Uterus (tissue), 4 donors: ENCODE data around the gene CDCA4. TPM values are rescaled to one million over a fixed set of nuclear protein-coding genes. Genes with fewer than 3 reads are reported as not detected.
A peak's percentile ranks its signal among the peaks of the same experiment; 100 is the strongest.
"Not testable (repeated sequence)": the region's sequence is repeated elsewhere in the genome, so short reads cannot be mapped to it uniquely, and the experiment has no call there.

Experiments
- DNase-seq, 2 donors: peaks; one replicate each; pipeline ENCODE4 v3.0.0-alpha.2; 2019 to 2020
- H3K27ac ChIP-seq, 2 donors: fragments of 200-600 bp; sonication (generic); 1 replicate in 1 of 2; 2 replicates in 1 of 2; pipeline ENCODE4 v1.5.1; 2016 to 2018
- H3K27me3 ChIP-seq, 2 donors: fragments of 200-600 bp; sonication (generic); one replicate each; pipeline ENCODE4 v1.5.1; 2018 to 2019; ENCODE audit warnings: control low read depth in 1 of 2
- H3K36me3 ChIP-seq, 2 donors: fragments of 200-600 bp; sonication (generic); one replicate each; pipeline ENCODE4 v1.5.1; 2019; ENCODE audit warnings: control low read depth in 1 of 2
- H3K4me1 ChIP-seq, 2 donors: fragments of 200-600 bp; sonication (generic); one replicate each; pipeline ENCODE4 v1.5.1; 2018 to 2019; ENCODE audit warnings: control low read depth in 1 of 2
- H3K4me3 ChIP-seq, 2 donors: fragments of 200-600 bp; sonication (generic); 1 replicate in 1 of 2; 2 replicates in 1 of 2; pipeline ENCODE4 v1.5.1; 2018 to 2019; ENCODE audit warnings: mild to moderate bottlenecking in 1 of 2
- H3K9me3 ChIP-seq, 2 donors: fragments of 200-600 bp; sonication (generic); one replicate each; pipeline ENCODE4 v1.5.1; 2019; ENCODE audit warnings: control low read depth in 1 of 2
- CTCF ChIP-seq, 4 experiments: fragments of 200-600 bp in 2 of 4; fragments of 450-650 bp in 2 of 4; sonication (generic) in 2 of 4; IDR thresholded peaks; one replicate each; pipeline ENCODE4 v1.5.1; 2016 to 2019; ENCODE audit warnings: antibody characterized with exemption in 4 of 4, mild to moderate bottlenecking in 2 of 4, moderate library complexity in 1 of 4
- POLR2A ChIP-seq, 2 donors: fragments of 450-650 bp; IDR thresholded peaks; one replicate each; pipeline ENCODE4 v1.6.1; 2016; ENCODE audit warnings: antibody characterized with exemption in 2 of 2, mild to moderate bottlenecking in 1 of 2, moderate library complexity in 1 of 2
- intact Hi-C: fragments of 100-400 bp; cut with DNase I; formaldehyde crosslinking; loops from one replicate; pipeline ENCODE4 v1.15.1; 2023; ENCODE audit warnings: low total_unique reads
- total RNA-seq, 4 donors: library from RNA; depleted of rRNA in 3 of 4; stranded (reverse); fragments of >200 nt in 3 of 4; gene quantifications; one replicate each; pipeline versions ENCODE4 v1.1.0 to v1.2.4, GENCODE V29; 2014 to 2023
- donor health status: DM: yes; HTN: yes; CAD: no.

CDCA4 gene
- total RNA-seq, 4 donors from 2014 or later: 2.3 to 43.3 (median 10.3) TPM

- no peak for DNase-seq
- no peak overlapping the region for H3K4me3 ChIP-seq
- intact Hi-C loops: no loop called here
- no peak for TF ChIP-seq CTCF (IDR thresholded peaks at IDR 0.05)
- no peak for TF ChIP-seq POLR2A (IDR thresholded peaks at IDR 0.05)
- H3K27me3 ChIP-seq: no peaks in the 10 kb centered on the region
- H3K36me3 ChIP-seq: no peaks in the 10 kb centered on the region
- H3K9me3 ChIP-seq: no peaks in the 10 kb centered on the region
- no peaks in the 10 kb centered on the region for H3K4me1 ChIP-seq
- no peak overlapping the region for H3K27ac ChIP-seq
These were observed 43.8 kb upstream of the CDCA4 start for GRCh38 chr14:105064721-105065143.

GRCh38 chr14:105064001-105064400 is 43.1 kb upstream of the CDCA4 start:
- no peaks in the 10 kb centered on the region for H3K9me3 ChIP-seq
- H3K36me3 ChIP-seq: no peaks in the 10 kb centered on the region
- intact Hi-C loops: no loop called here
- no peak for TF ChIP-seq POLR2A (IDR thresholded peaks at IDR 0.05)
- no peak for TF ChIP-seq CTCF (IDR thresholded peaks at IDR 0.05)
- no peak overlapping the region for H3K27ac ChIP-seq
- no peak for DNase-seq
- no peaks in the 10 kb centered on the region for H3K27me3 ChIP-seq
- H3K4me3 ChIP-seq: no peak overlapping the region
- no peaks in the 10 kb centered on the region for H3K4me1 ChIP-seq

- H3K9me3 ChIP-seq, intact Hi-C loops, DNase-seq, H3K4me3 ChIP-seq, H3K27ac ChIP-seq, H3K4me1 ChIP-seq, H3K27me3 ChIP-seq, H3K36me3 ChIP-seq: not testable (repeated sequence)
These were observed 42.6 kb upstream of the CDCA4 start for GRCh38 chr14:105063506-105063905.

- no peaks in the 10 kb centered on the region for H3K9me3 ChIP-seq
- H3K36me3 ChIP-seq: no peaks in the 10 kb centered on the region
- H3K4me1 ChIP-seq: no peaks in the 10 kb centered on the region
- DNase-seq: no peak
- H3K4me3 ChIP-seq: no peak overlapping the region
- H3K27ac ChIP-seq: no peak overlapping the region
- no peaks in the 10 kb centered on the region for H3K27me3 ChIP-seq
- TF ChIP-seq POLR2A (IDR thresholded peaks at IDR 0.05) (no peak), CTCF (IDR thresholded peaks at IDR 0.05) (no peak)
- intact Hi-C loops: no loop called here
These were observed 42.2 kb upstream of the CDCA4 start for GRCh38 chr14:105063056-105063455.

- Histone ChIP-seq H3K4me3 (no peak overlapping the region), H3K27me3 (no peaks in the 10 kb centered on the region), H3K27ac (peak overlapping the region in 1 of 2 donors; percentile 15), H3K36me3 (no peaks in the 10 kb centered on the region), H3K9me3 (no peaks in the 10 kb centered on the region), H3K4me1 (no peaks in the 10 kb centered on the region)
- no peak for DNase-seq
- TF ChIP-seq POLR2A (IDR thresholded peaks at IDR 0.05): no peak
- no peak for TF ChIP-seq CTCF (IDR thresholded peaks at IDR 0.05)
- intact Hi-C loops: no loop called here
These were observed 41.2 kb upstream of the CDCA4 start for GRCh38 chr14:105062048-105062433.

GRCh38 chr14:105061428-105062047 is 40.7 kb upstream of the CDCA4 start:
- no peak for DNase-seq
- H3K27me3 ChIP-seq: no peaks in the 10 kb centered on the region
- H3K4me3 ChIP-seq: no peak overlapping the region
- intact Hi-C loops: no loop called here
- H3K9me3 ChIP-seq: no peaks in the 10 kb centered on the region
- H3K36me3 ChIP-seq: no peaks in the 10 kb centered on the region
- no peaks in the 10 kb centered on the region for H3K4me1 ChIP-seq
- peak overlapping the region; percentile 15 to 36 for H3K27ac ChIP-seq
- TF ChIP-seq CTCF (IDR thresholded peaks at IDR 0.05) (no peak), POLR2A (IDR thresholded peaks at IDR 0.05) (no peak)
